ENCODE data around the gene CORO2B. TPM values are rescaled to one million over a fixed set of nuclear protein-coding genes. Genes with fewer than 3 reads are reported as not detected.

The CORO2B gene
- total RNA-seq, 4 donors from 2014 or later = 1.3 to 18.2 (median 7.0) TPM

DNA sequence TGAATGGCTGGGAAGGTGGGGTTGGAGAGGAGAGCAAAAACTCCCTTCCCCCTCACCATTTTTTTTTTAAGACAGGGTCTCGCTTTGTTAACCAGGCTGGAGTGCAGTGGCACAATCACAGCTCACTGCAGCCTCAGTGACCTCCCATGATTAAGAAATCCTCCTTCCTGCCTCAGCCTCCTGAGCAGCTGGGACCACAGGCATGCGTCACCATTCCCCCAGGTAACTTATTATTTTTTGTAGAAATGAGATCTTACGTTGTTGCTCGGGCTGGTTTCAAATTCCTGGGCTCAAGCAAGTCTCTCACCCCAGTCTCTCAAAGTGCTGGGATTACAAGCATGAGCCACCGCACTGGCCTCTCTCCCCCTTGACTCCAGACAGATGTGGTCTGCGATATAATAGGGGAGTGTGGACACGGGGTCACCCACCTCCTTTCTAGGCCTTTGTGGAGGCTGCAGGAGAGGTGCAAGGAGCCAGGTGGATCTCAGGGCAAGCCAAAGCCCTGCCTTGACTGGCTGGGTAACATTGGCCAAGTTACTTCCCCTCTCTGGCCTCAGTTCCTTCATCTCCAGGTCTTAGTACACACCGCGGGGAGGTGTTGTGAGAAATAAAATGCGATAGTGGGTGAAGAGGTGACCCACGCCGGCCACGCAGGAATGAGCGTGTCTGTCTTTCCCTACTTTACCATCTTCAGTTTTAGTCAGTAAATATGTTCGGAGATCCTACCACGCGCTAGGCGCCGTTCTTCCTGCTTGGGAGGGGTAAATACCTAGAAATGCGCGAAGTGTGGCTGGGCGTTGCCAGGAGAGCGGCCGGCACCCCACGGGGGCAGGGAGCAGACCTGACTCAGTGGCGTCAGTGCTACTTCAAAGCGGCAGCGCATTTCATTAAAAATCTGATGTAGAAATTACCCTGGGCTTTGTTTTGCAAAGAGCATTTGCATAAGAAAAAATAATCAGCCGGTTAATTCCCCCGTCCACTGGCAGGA is 20.2 kb upstream of the CORO2B start:
- H3K9me3 ChIP-seq = no peaks in the 10 kb centered on the region
- DNase-seq = peak in 1 of 2 donors; percentile 23
- peak overlapping the region; percentile 60 to 75 for H3K27ac ChIP-seq
- H3K36me3 ChIP-seq = no peaks in the 10 kb centered on the region
- peak overlapping the region; percentile 32 to 38 for H3K4me3 ChIP-seq
- intact Hi-C loops (cut with DNase I; ENCODE audit: low total_unique reads) = loop anchor here (5.0 kb wide), 1 partner anchor 114 kb away; no protein-coding TSS in a partner anchor
- TF ChIP-seq POLR2A (IDR thresholded peaks at IDR 0.05) = no peak
- TF ChIP-seq, protein P1, sequence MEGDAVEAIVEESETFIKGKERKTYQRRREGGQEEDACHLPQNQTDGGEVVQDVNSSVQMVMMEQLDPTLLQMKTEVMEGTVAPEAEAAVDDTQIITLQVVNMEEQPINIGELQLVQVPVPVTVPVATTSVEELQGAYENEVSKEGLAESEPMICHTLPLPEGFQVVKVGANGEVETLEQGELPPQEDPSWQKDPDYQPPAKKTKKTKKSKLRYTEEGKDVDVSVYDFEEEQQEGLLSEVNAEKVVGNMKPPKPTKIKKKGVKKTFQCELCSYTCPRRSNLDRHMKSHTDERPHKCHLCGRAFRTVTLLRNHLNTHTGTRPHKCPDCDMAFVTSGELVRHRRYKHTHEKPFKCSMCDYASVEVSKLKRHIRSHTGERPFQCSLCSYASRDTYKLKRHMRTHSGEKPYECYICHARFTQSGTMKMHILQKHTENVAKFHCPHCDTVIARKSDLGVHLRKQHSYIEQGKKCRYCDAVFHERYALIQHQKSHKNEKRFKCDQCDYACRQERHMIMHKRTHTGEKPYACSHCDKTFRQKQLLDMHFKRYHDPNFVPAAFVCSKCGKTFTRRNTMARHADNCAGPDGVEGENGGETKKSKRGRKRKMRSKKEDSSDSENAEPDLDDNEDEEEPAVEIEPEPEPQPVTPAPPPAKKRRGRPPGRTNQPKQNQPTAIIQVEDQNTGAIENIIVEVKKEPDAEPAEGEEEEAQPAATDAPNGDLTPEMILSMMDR (IDR thresholded peaks at IDR 0.05) = no peak
- H3K4me1 ChIP-seq = no peaks in the 10 kb centered on the region
- no peaks in the 10 kb centered on the region for H3K27me3 ChIP-seq

DNA sequence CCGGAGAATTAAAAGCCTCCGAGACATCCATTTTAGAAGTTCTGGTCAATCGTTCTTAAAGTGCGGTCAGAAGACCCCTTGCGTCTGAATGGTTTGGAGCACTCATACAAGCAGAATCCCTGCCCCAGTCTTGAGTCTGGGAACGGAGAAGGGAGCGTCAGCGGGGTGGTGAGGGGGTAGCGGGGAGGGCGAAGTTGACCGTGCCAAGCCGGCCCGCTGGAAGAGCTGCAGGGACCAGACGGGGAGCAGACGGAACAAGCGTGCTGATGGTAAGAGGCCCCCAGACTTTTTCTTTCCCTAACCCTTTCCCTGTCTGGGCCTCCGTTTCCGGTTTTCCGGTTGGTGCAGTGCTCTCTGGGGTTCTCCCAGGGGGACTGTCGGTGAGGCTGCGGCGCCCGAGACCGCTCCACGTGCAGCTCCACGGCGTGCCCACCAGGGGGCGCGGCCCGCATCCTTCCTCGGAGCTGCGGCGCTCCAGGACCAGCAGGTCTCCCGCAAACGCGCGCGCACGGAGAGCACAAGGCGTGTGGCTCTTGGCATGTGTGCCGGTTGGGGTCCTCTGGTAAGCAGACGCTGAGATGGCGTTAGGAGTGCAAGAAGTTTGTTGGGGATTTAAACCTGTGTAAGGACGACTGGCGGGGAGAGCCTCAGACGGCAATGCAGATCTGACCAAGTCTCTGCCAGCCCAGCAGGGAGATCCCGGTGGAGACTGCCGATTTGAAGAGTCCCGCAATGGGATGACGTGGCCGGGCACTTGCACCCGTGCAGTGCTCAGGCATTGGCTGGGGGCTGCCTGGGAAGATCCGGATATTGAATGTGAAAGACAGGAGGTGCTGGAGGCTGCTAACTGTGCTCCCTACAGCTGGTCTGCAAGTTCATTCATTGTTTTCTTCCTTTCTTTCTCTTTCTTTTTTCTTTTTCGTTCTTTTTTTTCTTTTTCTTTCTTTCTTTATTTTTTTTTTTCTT is 19.2 kb upstream of the CORO2B start:
- DNase-seq = peak; percentile 77 to 87
- H3K4me3 ChIP-seq = peak overlapping the region; percentile 32 to 38
- no peaks in the 10 kb centered on the region for H3K36me3 ChIP-seq
- peak overlapping the region; percentile 60 to 75 for H3K27ac ChIP-seq
- TF ChIP-seq POLR2A (IDR thresholded peaks at IDR 0.05) = no peak
- TF ChIP-seq, protein P1 (IDR thresholded peaks at IDR 0.05) = peak; percentile 95 to 98 (median 97)
- H3K4me1 ChIP-seq = no peaks in the 10 kb centered on the region
- no peaks in the 10 kb centered on the region for H3K9me3 ChIP-seq
- intact Hi-C loops (cut with DNase I; ENCODE audit: low total_unique reads) = loop anchor here (5.0 kb wide), 1 partner anchor 113 kb away; no protein-coding TSS in a partner anchor
- no peaks in the 10 kb centered on the region for H3K27me3 ChIP-seq

DNA sequence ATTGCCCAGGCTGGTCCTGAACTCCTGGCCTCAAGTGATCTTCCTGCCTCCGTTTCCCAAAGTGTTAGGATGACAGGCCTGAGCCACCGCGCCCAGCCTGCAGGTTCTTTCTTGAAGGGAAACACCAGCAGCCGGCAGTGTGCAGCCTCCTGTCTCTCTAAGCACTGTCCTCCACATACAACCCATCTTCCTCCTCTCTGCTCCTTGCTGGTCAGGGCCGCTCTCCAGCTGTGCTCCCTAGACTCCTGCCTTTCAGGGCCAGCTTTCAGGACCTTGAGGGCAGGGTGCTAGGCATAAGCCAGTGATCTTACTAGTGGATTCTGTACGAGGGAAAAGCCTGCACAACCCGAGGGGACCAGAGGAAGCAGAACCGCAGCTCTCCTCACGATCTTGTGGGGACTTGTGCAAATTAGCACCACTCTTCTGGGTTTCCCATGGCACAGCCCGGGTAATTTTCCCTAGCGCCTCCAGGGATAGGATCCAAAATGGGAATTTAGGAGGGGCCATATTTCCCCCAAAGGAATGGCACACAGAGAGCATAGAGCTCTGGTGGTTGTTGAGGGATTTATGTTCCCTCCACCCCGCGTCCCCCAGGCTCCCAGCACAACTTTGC is 18.2 kb upstream of the CORO2B start:
- Histone ChIP-seq H3K36me3 (no peaks in the 10 kb centered on the region), H3K4me3 (no peak overlapping the region), H3K27me3 (no peaks in the 10 kb centered on the region), H3K27ac (no peak overlapping the region), H3K4me1 (no peaks in the 10 kb centered on the region), H3K9me3 (no peaks in the 10 kb centered on the region)
- intact Hi-C loops (cut with DNase I; ENCODE audit: low total_unique reads) = no loop called here
- TF ChIP-seq, protein P1 (IDR thresholded peaks at IDR 0.05) = no peak
- TF ChIP-seq POLR2A (IDR thresholded peaks at IDR 0.05) = no peak
- DNase-seq = no peak

DNA sequence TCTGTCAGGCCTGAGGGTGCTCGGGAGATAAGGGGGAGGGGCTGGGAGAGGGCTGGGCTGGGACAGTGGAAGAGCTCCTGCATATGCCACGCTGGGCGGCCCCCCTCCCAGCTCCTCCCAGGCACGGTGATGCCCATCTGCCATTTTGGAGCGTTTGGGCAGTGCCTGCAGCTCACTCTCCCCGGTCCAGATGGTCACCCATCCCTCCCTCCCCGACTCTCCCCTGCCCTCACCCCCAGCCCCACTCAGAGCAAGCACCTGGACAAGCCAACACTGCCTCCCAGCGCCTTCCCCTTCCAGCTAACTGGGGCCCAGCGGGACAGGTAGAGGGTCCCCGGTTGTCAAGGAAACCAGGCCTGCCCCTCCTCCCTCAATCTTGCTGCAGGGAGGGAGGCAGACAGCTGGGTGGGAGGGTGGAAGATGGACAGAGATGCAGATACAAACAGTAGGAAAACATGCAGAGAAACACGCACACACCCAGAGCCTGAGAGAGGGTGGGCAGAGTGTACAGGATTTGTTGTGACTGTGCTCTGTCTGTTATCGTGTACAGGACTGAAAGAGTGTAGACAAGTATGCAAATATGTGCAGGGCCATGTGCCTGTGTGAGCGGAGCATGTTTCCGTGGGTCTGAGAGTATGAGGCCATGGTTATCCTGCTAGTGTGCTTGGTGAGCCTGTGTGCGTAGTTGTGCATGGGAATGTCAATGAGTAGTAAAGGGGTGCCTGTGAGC is 17.5 kb upstream of the CORO2B start:
- no peaks in the 10 kb centered on the region for H3K36me3 ChIP-seq
- TF ChIP-seq, protein P1 (IDR thresholded peaks at IDR 0.05) = no peak
- TF ChIP-seq POLR2A (IDR thresholded peaks at IDR 0.05) = no peak
- no peak overlapping the region for H3K27ac ChIP-seq
- H3K4me3 ChIP-seq = no peak overlapping the region
- intact Hi-C loops (cut with DNase I; ENCODE audit: low total_unique reads) = no loop called here
- H3K9me3 ChIP-seq = no peaks in the 10 kb centered on the region
- DNase-seq = peak; percentile 12 to 15
- H3K4me1 ChIP-seq = no peaks in the 10 kb centered on the region
- H3K27me3 ChIP-seq = no peaks in the 10 kb centered on the region

Measured in uterus (tissue), 4 donors.